Fibroblast of lung (primary cell): Measurements from ENCODE around the gene NAXE.

Source experiments
- CTCF ChIP-seq, 2 donors: IDR thresholded peaks in 1 of 2; conservative IDR thresholded peaks in 1 of 2; 1 replicate in 1 of 2; 2 replicates in 1 of 2; pipeline ENCODE4 v1.5.1; 2011 to 2012; ENCODE audit warnings: low read length in 2 of 2, control low read depth in 1 of 2, inconsistent platforms in 1 of 2, low read depth in 1 of 2, mild to moderate bottlenecking in 1 of 2
- EZH2 ChIP-seq: IDR thresholded peaks from 2 replicates; pipeline ENCODE4 v1.5.1; 2012; ENCODE audit warnings: low read length, control low read depth, mild to moderate bottlenecking; ENCODE audit errors: missing control alignments

GRCh38 chr1:156571919-156572662, 19.5 kb upstream of the NAXE start, which contains the start of gene IQGAP3:
- no peak for TF ChIP-seq CTCF (conservative IDR thresholded peaks at IDR 0.05 in 1 of 2, IDR thresholded peaks at IDR 0.05 in 1 of 2; ENCODE audit: low read depth in 1 of 2, low read length in 2 of 2)
- TF ChIP-seq EZH2, result no peak
